WTC11 (cell line): ENCODE results near the gene NFKBIE. TPM values are rescaled to one million over a fixed set of nuclear protein-coding genes. Genes with fewer than 3 reads are reported as not detected.

Experiments
- ATAC-seq: fragments of 200-7000 bp; cut with Tn5 transposase; 2 replicates; pipeline ENCODE4 v1.10.0; 2021; ENCODE audit warnings: mild to moderate bottlenecking, moderate library complexity
- CTCF ChIA-PET: fragments of 300-600 bp; sonication (Branson Sonifier 250); formaldehyde crosslinking; loops from one replicate; lab custom pipeline; 2021; ENCODE audit warnings: antibody characterized with exemption; lab: Charles Lee
- POLR2A ChIA-PET: fragments of 350-600 bp; sonication (Branson Sonifier 250); formaldehyde crosslinking; loops from one replicate; lab custom pipeline; 2021; ENCODE audit warnings: antibody characterized with exemption; lab: Charles Lee
- DNase-seq: peaks from one replicate; pipeline ENCODE4 v3.0.0; 2021; ENCODE audit warnings: low spot score
- H3K27ac Mint-ChIP-seq: 2 replicates; pipeline ENCODE4 v1.8.0; 2021; ENCODE audit warnings: mixed read lengths
- H3K27me3 Mint-ChIP-seq: 2 replicates; pipeline ENCODE4 v1.8.0; 2021; ENCODE audit warnings: low read depth, mild to moderate bottlenecking, moderate library complexity, mixed read lengths
- H3K36me3 Mint-ChIP-seq: 2 replicates; pipeline ENCODE4 v1.8.0; 2021; ENCODE audit warnings: mixed read lengths
- H3K4me1 Mint-ChIP-seq: 2 replicates; pipeline ENCODE4 v1.8.0; 2022; ENCODE audit warnings: mixed read lengths
- H3K4me3 Mint-ChIP-seq: 2 replicates; pipeline ENCODE4 v1.8.0; 2021; ENCODE audit warnings: mild to moderate bottlenecking, moderate library complexity, mixed read lengths
- H3K9me3 Mint-ChIP-seq: 2 replicates; pipeline ENCODE4 v1.8.0; 2021; ENCODE audit warnings: mixed read lengths
- ARID4B ChIP-seq: sonication (generic); formaldehyde crosslinking; IDR thresholded peaks from 2 replicates; pipeline ENCODE4 v1.8.0; 2023; ENCODE audit warnings: missing genetic modification reagents, mild to moderate bottlenecking, borderline replicate concordance
- E2F5 ChIP-seq: sonication (generic); formaldehyde crosslinking; IDR thresholded peaks from 2 replicates; pipeline ENCODE4 v1.8.1; 2022; ENCODE audit warnings: mild to moderate bottlenecking, moderate library complexity, missing genetic modification reagents
- FOXJ3 ChIP-seq: sonication (generic); formaldehyde crosslinking; IDR thresholded peaks from 2 replicates; pipeline ENCODE4 v1.9.0; 2021; ENCODE audit warnings: missing genetic modification reagents, mild to moderate bottlenecking, borderline replicate concordance
- GRHL2 ChIP-seq: fragments of 250-450 bp; sonication (Bioruptor Pico); IDR thresholded peaks from 2 replicates; pipeline ENCODE4 v1.8.0; 2022; ENCODE audit warnings: mild to moderate bottlenecking, moderate library complexity; ENCODE audit not compliant: insufficient replicate concordance, severe bottlenecking
- MYBL2 ChIP-seq: sonication (generic); formaldehyde crosslinking; IDR thresholded peaks from 2 replicates; pipeline ENCODE4 v1.8.1; 2023; ENCODE audit warnings: mild to moderate bottlenecking, moderate library complexity, missing genetic modification reagents
- NR1H2 ChIP-seq: sonication (generic); formaldehyde crosslinking; IDR thresholded peaks from 2 replicates; pipeline ENCODE4 v1.9.0; 2021; ENCODE audit warnings: mild to moderate bottlenecking, moderate library complexity, missing genetic modification reagents
- NR2C2 ChIP-seq: sonication (generic); formaldehyde crosslinking; IDR thresholded peaks from 2 replicates; pipeline ENCODE4 v1.8.0; 2022; ENCODE audit warnings: mild to moderate bottlenecking, missing genetic modification reagents
- PRRX2 ChIP-seq: fragments of 250-450 bp; sonication (Bioruptor Pico); IDR thresholded peaks from 2 replicates; pipeline ENCODE4 v1.8.0; 2021; ENCODE audit warnings: mild to moderate bottlenecking
- RELA ChIP-seq: sonication (generic); formaldehyde crosslinking; IDR thresholded peaks from 2 replicates; pipeline ENCODE4 v1.8.1; 2022; ENCODE audit warnings: missing genetic modification reagents, mild to moderate bottlenecking, borderline replicate concordance
- TEAD4 ChIP-seq: sonication (generic); formaldehyde crosslinking; IDR thresholded peaks from 2 replicates; pipeline ENCODE4 v1.8.0; 2022; ENCODE audit warnings: mild to moderate bottlenecking, missing genetic modification reagents
- ZNF219 ChIP-seq: sonication (generic); formaldehyde crosslinking; IDR thresholded peaks from 2 replicates; pipeline ENCODE4 v1.8.0; 2023; ENCODE audit warnings: missing genetic modification reagents, mild to moderate bottlenecking, borderline replicate concordance
- ZNF532 ChIP-seq: fragments of 250-450 bp; sonication (Bioruptor Pico); IDR thresholded peaks from 2 replicates; pipeline ENCODE4 v1.9.0; 2021; ENCODE audit warnings: mild to moderate bottlenecking, borderline replicate concordance
- total RNA-seq: library from RNA; stranded (reverse); gene quantifications from 3 replicates; pipeline ENCODE4 v1.2.3, GENCODE V29; 2021
- TF ChIP-seq, protein P1 (sequence below): sonication (generic); formaldehyde crosslinking; IDR thresholded peaks from 2 replicates; pipeline ENCODE4 v1.8.0; 2022; ENCODE audit warnings: mild to moderate bottlenecking, missing genetic modification reagents
- TF ChIP-seq, protein P2 (sequence below): sonication (generic); formaldehyde crosslinking; IDR thresholded peaks from 2 replicates; pipeline ENCODE4 v1.8.1; 2023; ENCODE audit warnings: mild to moderate bottlenecking, moderate library complexity, missing genetic modification reagents
- TF ChIP-seq, protein P3 (sequence below): sonication (generic); formaldehyde crosslinking; IDR thresholded peaks from 2 replicates; pipeline ENCODE4 v1.8.0; 2022; ENCODE audit warnings: mild to moderate bottlenecking, missing genetic modification reagents

NFKBIE gene
- total RNA-seq, 1 experiment from 2014 or later: 10.3 TPM

DNA sequence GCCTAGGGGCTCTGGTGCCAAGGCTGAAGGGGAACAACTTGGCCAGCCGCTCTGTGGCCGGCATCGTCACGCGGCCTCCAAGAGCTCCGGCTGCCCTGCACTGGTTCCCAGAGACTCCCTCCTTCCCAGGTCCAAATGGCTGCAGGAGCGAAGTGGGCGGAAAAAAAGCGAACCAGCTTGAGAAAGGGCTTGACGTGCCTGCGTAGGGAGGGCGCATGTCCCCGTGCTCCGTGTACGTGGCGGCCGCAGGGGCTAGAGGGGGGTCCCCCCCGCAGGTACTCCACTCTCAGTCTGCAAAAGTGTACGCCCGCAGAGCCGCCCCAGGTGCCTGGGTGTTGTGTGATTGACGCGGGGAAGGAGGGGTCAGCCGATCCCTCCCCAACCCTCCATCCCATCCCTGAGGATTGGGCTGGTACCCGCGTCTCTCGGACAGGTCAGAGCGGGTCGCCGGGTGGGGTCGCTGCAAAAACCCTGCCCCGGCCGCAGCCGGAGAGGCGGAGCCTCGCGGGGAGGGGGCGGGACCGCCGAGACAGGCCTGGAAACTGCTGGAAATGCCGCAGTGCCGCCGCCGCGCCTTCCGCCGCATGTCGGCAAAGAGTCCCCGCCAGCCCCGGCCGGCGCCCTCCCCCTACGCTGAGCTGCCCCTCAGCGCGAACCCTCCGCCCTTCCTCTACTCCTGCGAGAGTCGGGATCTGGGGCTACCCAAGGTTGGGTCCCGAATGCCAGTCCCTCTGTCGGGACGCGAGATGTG lies 19.3 kb downstream of the NFKBIE start (continued):
- TF ChIP-seq, protein P1, sequence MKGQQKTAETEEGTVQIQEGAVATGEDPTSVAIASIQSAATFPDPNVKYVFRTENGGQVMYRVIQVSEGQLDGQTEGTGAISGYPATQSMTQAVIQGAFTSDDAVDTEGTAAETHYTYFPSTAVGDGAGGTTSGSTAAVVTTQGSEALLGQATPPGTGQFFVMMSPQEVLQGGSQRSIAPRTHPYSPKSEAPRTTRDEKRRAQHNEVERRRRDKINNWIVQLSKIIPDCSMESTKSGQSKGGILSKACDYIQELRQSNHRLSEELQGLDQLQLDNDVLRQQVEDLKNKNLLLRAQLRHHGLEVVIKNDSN (CRISPR knock-in tag): 0 out of 2 replicates have a peak, but pooled peaks have one; percentile 37
- TF ChIP-seq, protein P2, sequence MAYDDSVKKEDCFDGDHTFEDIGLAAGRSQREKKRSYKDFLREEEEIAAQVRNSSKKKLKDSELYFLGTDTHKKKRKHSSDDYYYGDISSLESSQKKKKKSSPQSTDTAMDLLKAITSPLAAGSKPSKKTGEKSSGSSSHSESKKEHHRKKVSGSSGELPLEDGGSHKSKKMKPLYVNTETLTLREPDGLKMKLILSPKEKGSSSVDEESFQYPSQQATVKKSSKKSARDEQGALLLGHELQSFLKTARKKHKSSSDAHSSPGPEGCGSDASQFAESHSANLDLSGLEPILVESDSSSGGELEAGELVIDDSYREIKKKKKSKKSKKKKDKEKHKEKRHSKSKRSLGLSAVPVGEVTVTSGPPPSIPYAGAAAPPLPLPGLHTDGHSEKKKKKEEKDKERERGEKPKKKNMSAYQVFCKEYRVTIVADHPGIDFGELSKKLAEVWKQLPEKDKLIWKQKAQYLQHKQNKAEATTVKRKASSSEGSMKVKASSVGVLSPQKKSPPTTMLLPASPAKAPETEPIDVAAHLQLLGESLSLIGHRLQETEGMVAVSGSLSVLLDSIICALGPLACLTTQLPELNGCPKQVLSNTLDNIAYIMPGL (CRISPR knock-in tag): peak; percentile 66; the same call in 1 of the 2 replicates
- TF ChIP-seq, all 79 proteins: peak for 13

DNA sequence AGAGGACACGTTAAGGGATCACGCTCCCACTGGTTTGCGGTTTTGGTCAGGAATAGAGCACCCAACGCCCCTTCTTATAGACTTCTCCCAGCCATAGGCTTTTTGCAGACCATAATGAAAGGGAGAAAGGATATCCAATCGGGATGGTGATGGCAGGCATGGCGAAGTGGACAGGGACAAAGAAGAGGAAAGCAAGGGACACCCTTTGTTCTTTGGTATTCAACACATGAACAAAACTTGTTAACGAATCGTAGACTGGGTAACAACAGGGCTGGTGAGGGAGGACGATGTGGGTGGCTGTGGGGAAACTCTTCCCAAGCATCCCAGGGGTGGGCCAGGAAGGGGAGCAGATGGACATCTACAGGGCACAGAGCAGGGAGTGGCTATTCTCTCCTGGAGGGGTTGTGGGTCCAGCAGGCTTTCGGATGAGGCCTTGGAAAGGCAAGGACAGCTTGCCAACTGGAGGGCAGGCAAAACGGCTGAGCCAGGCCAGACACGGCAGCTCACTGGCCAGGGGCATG lies 19.9 kb downstream of the NFKBIE start:
- H3K4me1 Mint-ChIP-seq: peaks cover 34% of the 10 kb centered on the region
- peaks cover 34% of the 10 kb centered on the region for H3K36me3 Mint-ChIP-seq
- ChIA-PET CTCF (interaction anchor here (0.6 to 7.2 kb wide), 20 partner anchors 10 to 244 kb away, joined by 3 to 80 read pairs (median 4); partner anchors contain the start of genes AARS2, SLC29A1 and SLC35B2), POLR2A (interaction anchor here (1.1 to 4.9 kb wide), 9 partner anchors 10 to 1316 kb away, joined by 3 to 83 read pairs (median 8); partner anchors contain the start of genes CNPY3, MYMX, SLC29A1 and SLC35B2)
- ATAC-seq: no peak
- no peaks in the 10 kb centered on the region for H3K9me3 Mint-ChIP-seq
- H3K27me3 Mint-ChIP-seq: peaks cover 16% of the 10 kb centered on the region
- H3K27ac Mint-ChIP-seq: peak overlapping the region; percentile 71
- no peak for TF ChIP-seq NR1H2 (CRISPR knock-in tag)
- TF ChIP-seq, all 79 proteins: peak for 0
- no peak for DNase-seq
- peak overlapping the region; percentile 99 for H3K4me3 Mint-ChIP-seq

GRCh38 chr6:44243345-44243744 lies 22.0 kb downstream of the NFKBIE start:
- H3K27ac Mint-ChIP-seq: no peak overlapping the region
- H3K36me3 Mint-ChIP-seq: peaks cover 13% of the 10 kb centered on the region
- TF ChIP-seq PRRX2 (CRISPR knock-in tag) (no peak), TEAD4 (no peak), MYBL2 (CRISPR knock-in tag) (no peak), GRHL2 (CRISPR knock-in tag) (no peak), FOXJ3 (no peak), ZNF219 (CRISPR knock-in tag) (no peak), RELA (CRISPR knock-in tag) (no peak), E2F5 (CRISPR knock-in tag) (no peak), NR2C2 (CRISPR knock-in tag) (no peak), ARID4B (CRISPR knock-in tag) (no peak), ZNF532 (CRISPR knock-in tag) (no peak)
- TF ChIP-seq, protein P3, sequence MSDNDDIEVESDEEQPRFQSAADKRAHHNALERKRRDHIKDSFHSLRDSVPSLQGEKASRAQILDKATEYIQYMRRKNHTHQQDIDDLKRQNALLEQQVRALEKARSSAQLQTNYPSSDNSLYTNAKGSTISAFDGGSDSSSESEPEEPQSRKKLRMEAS (CRISPR knock-in tag): no peak
- TF ChIP-seq, protein P2 (CRISPR knock-in tag): no peak

More at GRCh38 chr6:44243345-44243744, 22.0 kb downstream of the NFKBIE start:
- H3K27me3 Mint-ChIP-seq: peaks cover 30% of the 10 kb centered on the region
- ChIA-PET POLR2A (interaction anchor here (0.5 to 1.1 kb wide), 2 partner anchors 9 to 1497 kb away, joined by 3 to 4 read pairs; partner anchors contain the start of gene TBCC), CTCF (interaction anchor here (0.7 to 7.2 kb wide), 5 partner anchors 7 to 40 kb away, joined by 3 to 80 read pairs (median 33); partner anchors contain the start of genes SLC29A1 and SLC35B2)
- no peak overlapping the region for H3K4me3 Mint-ChIP-seq
- DNase-seq (no peak), ATAC-seq (no peak)
- H3K9me3 Mint-ChIP-seq: no peaks in the 10 kb centered on the region
- peaks cover 17% of the 10 kb centered on the region for H3K4me1 Mint-ChIP-seq
